GM18951 (cell line): Measurements from ENCODE around the gene DESI1.
"Not testable (repeated sequence)": the region's sequence is repeated elsewhere in the genome, so short reads cannot be mapped to it uniquely, and the experiment has no call there.

ENCODE experiments used
- POLR2A ChIP-seq: IDR thresholded peaks from 4 replicates; pipeline ENCODE4 v1.6.1; 2011; ENCODE audit warnings: mild to moderate bottlenecking; ENCODE audit not compliant: insufficient read length, insufficient read depth; ENCODE audit errors: extremely low read depth
- in situ Hi-C: fragments of 300-500 bp; cut with MboI; formaldehyde crosslinking; loops from one replicate; pipeline ENCODE4 v1.12.0; 2022; ENCODE audit warnings: low sequenced_read_pairs, mixed read lengths, inconsistent platforms; ENCODE audit not compliant: unreplicated experiment

Gene DESI1

DNA sequence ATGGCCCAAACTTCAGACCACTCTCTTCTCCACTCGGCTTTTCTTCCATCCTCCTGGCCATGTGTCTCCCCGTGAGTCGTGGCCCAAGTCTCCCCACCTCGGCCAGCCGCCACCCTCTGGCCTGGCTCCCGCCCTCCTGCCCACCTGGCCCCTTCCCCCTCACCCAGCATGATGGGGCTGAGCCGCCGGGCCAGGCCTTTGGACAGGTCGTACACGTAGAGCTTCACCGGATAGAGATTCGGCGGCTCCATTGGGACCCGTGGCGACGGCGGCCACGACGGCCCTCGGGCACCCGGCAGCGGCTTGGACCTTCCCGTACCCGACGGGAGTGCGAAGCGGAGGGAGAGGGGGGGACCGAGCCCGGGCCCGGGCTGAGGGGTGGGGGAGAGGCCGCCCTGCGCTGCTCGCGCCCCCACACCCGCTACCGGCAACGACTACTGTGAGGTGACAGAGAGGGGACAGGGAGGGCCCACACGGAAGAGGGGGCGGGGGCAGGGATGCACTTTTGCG, at the start of gene DESI1:
DESI1 (minus strand) TSS at position 455 of the 510 bp plus-strand sequence; CDS start at position 251, 204 bp downstream.
- in situ Hi-C loops = no loop called here
- TF ChIP-seq POLR2A = peak; percentile 98

DNA sequence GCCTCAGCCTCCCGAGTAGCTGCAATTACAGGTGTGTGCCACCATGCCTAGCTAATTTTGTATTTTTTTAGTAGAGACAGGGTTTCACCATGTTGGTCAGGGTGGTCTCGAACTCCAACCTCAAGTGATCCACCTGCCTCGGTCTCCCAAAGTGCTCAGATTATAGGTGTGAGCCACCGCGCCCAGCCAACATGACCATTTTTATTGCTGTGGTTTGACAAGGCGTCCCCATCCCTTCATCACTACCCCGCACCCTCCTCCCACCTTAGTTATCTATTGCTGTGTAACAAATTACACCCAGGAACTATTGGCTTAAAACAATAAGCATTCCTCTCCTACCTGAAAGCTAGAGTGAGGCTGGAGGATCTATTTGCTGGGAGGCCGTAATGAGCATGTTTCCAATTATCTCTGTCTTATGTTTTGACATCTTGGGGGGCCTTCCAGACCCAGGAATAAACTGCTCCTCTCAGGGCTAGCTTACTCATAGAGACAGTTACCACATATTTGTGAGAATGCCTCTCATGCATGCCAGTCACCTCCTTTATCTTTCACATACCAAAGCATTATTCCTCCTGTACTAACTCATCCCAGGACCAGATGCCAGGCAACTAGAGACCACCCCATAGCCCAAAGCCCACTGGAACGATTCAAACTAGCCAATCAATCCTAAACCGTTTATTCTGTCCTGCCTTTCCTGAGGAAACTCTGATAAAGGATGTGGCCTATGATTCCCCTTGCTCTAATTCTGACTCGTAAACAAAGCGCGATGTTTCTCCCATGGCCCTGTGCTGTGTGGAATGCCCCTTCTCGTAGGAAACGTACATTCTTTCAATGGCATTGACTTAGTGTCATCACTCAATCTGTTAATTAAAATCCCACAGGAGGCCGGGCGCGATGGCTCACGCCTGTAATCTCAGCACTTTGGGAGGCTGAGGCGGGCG, 48.4 kb upstream of the DESI1 start:
- in situ Hi-C loops = no loop called here

DNA sequence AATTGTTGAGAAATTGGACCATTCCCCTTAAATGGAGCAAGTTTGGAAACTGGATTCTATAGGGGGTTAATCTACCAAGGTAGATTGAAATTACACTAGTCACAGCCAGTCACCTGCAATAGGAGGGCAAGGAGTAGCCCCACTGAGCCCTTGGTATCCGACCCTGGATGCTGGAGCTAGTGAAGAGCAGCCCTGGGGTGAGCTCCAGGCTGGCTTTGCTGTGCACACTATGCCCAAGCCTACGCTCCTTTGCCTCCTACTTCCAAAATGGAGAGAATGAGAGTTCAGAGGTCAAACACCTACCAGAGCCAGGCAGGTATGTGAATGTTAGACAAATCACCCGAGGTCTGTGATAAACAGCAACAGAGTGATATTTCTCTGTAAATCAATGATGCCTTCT, 44.1 kb upstream of the DESI1 start:
- TF ChIP-seq POLR2A = no peak
- in situ Hi-C loops = no loop called here

More for the DNA sequence above, 48.4 kb upstream of the DESI1 start:
- TF ChIP-seq POLR2A = no peak

DNA sequence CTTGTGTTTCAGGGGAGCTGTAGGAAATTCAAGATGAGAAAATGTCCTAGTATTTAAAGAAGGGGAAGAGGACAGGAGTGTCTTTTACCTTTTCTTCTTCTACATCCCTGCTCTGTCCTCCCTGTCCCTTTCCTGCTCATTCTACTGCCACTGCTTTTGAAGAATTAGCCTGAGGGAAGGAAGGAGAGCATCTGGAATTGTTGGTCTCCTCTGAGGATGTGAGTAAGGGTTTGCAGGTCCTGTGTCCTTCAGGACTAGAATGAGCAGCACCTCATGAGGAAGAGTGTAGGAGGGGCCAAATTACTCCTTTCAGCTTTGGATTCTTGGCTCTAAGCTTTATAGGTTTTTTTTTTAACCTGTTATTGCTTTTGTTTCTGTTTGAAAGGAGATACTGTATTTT, 43.6 kb upstream of the DESI1 start:
- no peak for TF ChIP-seq POLR2A
- in situ Hi-C loops = no loop called here

DNA sequence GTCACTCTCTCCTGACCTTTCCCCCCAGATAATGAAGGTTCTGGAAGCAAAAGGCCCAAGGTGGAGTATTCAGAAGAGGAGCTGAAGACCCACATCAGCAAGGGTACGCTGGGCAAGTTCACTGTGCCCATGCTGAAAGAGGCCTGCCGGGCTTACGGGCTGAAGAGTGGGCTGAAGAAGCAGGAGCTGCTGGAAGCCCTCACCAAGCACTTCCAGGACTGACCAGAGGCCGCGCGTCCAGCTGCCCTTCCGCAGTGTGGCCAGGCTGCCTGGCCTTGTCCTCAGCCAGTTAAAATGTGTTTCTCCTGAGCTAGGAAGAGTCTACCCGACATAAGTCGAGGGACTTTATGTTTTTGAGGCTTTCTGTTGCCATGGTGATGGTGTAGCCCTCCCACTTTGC, 42.8 kb upstream of the DESI1 start:
- in situ Hi-C loops = not testable (repeated sequence)

DNA sequence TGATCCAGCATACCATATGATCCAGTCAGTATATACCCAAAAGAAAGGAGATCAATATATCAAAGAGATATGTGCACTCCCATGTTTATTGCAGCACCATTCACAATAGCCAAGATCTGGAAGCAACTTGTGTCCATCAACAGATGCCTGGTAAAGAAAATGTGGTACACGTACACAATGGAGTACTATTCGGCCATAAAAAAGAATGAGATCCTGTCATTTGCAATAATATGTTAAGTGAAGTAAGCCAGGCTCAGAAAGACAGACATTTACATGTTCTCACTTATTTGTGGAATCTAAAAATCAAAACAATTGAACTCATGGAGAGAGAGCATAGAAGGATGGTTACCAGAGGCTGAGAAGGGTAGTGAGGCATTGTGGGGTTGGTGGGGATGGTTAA, 40.9 kb upstream of the DESI1 start:
- no peak for TF ChIP-seq POLR2A
- in situ Hi-C loops = no loop called here

DNA sequence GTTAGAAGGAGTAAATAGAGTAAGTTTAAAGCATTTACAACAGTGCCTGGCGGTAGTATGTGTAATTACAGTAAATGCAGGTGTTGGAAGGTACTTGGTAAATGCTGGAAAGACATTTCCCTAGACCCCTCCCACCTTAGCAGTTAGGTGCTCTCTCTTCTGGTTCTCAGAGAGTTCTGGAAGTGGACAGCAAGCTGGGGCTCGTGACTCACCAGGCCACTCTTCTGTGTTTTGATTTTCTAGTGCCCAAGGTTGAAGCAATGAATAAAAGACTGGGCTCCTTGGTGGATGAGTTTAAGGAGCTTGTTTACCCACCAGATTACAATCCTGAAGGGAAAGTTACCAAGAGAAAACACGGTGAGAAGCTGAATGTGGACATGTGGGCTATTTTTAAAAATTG, 40.2 kb upstream of the DESI1 start:
- no peak for TF ChIP-seq POLR2A
- in situ Hi-C loops = no loop called here

DNA sequence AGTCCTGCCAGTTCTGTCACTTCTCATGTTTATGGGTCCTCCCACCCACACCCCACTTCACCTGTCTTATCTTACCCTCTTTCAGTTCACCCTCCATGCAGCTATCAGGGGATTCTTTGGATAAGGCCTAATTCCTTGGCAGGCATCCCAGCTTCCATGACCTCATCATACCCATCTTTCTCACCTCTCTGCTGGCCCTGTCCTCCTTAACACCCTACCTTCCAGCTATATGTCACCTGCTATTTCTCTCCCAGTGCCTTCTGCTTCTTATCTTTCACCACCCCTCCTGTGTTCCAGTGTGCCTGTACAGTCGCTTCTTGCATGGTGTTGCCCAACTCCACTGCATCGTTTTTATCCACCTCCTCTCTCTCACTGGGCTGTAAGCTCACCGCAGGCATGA, 39.6 kb upstream of the DESI1 start:
- in situ Hi-C loops = no loop called here
- no peak for TF ChIP-seq POLR2A

DNA sequence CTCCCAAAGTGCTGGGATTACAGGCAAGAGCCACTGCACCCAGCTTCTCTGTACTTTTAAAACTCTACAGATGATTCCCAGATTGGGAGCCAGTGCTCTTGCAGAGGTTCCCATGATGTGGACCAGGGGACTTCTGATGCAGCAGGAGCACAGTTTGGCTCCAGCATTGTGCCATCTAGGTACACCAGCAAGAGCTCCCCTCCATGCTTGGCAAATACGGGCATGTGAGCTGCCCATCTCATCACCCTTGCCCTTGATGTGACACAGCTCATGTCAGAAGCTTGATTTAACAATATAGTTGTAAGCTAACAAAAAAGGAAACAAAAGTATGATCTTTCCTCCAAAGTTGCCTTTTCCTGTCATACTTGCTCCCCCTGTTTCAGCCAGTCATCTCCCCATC, 39.1 kb upstream of the DESI1 start:
- no peak for TF ChIP-seq POLR2A
- in situ Hi-C loops = no loop called here

DNA sequence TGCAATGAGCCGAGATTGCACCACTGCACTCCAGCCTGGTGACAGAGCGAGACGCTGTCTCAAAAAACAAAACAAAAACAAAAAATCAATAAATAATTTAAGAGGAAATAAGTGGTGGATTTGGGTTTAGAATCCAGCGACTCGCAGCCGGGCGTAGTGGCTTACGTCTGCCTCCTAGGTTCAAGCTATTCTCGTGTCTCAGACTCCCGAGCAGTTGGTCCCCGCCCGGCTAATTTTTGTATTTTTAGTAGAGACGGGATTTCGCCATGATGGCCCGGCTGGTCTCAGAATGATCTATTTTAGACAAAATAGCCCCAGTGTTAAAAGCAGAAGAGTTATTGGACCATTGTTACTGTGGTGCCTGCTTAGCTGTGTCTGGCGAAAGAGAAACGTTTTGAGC, 38.0 kb upstream of the DESI1 start:
- no peak for TF ChIP-seq POLR2A
- in situ Hi-C loops = no loop called here

DNA sequence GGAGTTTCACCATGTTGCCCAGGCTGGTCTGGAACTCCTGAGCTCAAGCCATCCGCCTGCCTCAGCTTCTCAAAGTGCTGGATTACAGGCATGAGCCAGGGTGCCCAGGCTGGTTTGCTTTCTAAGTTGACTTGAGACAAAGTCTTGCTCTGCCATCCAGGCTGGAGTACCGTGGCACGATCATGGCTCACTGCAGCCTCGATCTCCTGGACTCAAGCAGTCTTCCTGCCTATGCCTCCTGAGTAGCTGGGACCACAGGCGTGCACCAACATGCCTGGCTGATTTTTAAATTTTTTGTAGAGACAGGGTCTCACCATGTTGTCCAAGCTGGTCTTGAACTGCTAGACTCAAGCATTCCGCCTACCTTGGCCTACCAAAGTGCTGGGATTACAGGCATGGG, 36.9 kb upstream of the DESI1 start:
- in situ Hi-C loops = no loop called here
- no peak for TF ChIP-seq POLR2A

DNA sequence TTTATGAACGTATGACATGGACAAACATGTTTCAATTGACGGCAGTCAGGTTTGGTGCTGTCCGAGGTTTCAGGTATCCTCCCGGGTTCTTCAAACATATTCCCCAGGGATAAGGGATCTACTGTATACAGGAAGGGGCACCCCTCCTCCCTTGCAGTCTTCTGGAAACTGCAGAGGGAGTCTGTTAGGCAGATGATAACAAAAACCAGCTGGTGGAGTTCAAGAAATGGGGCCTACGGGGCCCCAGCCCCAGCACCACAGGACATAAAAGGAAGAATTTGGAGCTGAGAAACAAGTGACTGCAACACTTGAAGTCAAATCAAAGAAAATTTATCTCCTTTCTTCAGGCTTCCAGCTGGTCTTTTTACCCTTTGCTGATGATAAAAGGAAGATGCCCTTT, 35.7 kb upstream of the DESI1 start:
- in situ Hi-C loops = no loop called here

DNA sequence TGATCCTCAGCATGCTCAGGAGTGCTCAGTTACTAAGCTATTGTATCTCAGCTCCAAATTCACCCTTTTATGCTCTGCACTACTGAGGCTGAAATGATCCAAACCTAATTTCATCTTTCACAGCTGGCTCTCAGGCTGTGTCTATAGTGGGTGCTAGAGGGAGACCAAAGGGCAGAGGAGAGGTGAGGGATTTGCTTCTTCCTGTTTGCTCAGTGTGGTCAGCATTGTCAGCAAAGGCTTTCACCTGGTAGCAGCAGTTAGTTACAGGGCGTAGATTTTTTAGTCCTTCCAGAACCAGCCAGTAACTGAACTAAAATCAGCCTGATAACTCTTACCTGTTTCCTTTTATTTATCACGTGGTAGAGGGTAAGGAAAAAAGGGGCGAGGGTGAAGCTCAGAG, 33.5 kb upstream of the DESI1 start:
- in situ Hi-C loops = no loop called here
- no peak for TF ChIP-seq POLR2A

More for the DNA sequence above, 35.7 kb upstream of the DESI1 start:
- TF ChIP-seq POLR2A = no peak

DNA sequence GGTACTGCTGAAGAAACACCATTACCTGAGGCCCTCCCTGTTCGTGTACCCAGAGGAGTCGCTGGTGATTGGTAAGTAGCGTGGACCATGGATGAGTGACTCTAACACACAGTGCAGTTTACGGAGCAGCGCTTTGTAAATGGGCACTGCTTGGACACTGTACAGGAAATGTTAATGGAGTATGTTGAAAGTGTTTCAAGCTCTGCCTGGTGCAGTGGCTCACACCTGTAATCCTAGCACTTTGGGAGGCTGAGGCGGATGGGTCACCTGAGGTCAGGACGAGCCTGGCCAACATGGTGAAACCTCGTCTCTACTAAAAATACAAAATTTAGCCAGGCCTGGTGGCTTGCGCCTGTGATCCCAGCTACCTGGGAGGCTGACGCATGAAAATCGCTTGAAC, 30.0 kb upstream of the DESI1 start:
- in situ Hi-C loops = no loop called here
- no peak for TF ChIP-seq POLR2A
